Measurements from ENCODE around the gene NDUFS2.

NDUFS2 gene

DNA sequence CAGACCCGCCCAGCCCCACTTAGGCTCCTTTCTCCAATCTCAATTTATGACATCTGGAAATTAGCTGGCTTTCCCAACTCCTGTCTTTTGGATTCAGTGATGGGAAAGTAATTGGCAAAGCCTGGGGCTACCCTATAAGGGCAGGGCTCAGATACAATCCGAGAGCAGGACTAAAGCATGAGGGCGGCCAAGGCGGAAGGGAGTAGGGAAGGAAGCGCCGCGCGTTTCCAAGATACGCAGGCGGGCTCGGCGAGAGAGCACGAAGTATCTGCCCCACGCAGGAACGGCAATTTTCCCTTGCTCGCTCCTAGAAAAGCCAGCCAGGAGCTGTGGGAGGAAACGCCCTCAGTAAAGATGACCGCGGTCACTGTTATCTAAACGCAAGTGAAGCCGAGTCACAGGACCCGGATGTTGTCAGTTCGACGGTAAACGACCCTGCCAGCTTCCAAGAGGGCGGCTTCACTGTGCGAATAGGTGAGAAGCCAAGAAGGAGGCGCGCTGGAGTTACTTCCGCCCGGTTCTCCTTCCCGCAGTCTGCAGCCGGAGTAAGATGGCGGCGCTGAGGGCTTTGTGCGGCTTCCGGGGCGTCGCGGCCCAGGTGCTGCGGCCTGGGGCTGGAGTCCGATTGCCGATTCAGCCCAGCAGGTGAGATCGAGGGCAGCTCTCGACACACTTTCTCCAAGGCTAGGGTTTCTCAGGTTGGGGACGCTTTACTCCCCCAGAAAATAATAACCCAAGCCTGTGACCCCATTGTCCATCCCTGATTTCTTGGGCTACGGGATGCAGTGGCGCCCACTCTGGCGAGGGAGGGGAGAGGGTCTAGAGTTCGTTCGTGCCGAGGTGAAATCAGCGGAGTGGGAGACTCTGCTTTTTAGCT is at the start of gene NDUFS2:
Gene NDUFS2 (plus strand): TSS at position 532 of the 877 bp plus-strand sequence. CDS start 19 bp downstream, at position 551.
- in situ Hi-C loops (cut with HindIII; ENCODE audit: low sequenced_read_pairs), result loop anchor here (25.0 kb wide), 1 partner anchor 160 kb away; the partner anchor contains the start of gene CFAP126

DNA sequence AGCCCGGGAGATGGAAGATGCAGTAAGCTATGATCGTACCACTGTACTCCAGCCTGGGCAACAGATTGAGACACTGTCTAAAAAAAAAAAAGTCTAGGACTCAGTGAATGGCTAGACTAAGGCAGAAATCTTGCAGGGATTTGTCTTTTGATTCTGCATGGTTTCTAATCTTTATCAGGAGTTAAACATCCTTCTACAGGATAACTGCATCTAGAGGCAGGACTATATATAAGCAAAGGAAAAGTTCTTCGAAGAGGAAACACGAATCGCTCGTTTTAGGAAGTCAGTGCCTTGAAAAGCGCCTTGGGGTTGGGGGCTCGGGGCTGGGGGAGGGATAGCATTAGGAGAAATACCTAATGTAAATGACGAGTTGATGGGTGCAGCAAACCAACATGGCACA is 49.0 kb upstream of the NDUFS2 start:
- in situ Hi-C loops (cut with HindIII; ENCODE audit: low sequenced_read_pairs), result no loop called here

DNA sequence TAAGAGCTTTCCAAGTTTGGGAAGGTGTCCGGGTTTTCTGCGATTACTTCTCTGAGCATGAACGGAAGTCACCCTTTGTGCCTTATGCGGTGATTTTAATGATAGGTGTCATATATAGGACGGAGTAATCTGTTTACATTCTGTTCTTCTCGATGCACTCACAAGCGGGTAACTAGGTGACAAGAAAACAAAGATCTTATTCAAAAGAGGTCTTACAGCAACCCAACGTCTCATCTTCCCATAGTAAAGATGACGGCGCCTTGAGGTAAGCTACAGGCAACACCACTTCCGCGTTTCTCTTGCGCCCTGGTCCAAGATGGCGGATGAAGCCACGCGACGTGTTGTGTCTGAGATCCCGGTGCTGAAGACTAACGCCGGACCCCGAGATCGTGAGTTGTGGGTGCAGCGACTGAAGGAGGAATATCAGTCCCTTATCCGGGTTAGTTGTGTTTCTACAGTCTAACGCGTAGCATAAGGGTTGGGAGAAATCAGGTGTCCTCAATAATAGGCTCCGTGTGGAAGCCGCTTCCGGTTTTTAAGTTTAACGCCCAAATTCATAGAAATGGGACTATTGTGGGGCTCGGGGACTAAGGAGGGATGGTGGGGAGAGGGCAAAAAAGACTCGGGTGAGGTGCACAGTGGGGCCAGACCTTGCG is 48.4 kb upstream of the NDUFS2 start, which contains the start of gene UFC1:
Gene UFC1 (plus strand): TSS at position 297 of the 656 bp plus-strand sequence. CDS start 20 bp downstream, at position 317.
- in situ Hi-C loops (cut with HindIII; ENCODE audit: low sequenced_read_pairs), result no loop called here

- in situ Hi-C loops (cut with HindIII; ENCODE audit: low sequenced_read_pairs), result no loop called here
Measured at GRCh38 chr1:161157867-161158266, 44.3 kb upstream of the NDUFS2 start.

GRCh38 chr1:161158316-161159010 is 43.7 kb upstream of the NDUFS2 start:
- in situ Hi-C loops (cut with HindIII; ENCODE audit: low sequenced_read_pairs), result no loop called here

DNA sequence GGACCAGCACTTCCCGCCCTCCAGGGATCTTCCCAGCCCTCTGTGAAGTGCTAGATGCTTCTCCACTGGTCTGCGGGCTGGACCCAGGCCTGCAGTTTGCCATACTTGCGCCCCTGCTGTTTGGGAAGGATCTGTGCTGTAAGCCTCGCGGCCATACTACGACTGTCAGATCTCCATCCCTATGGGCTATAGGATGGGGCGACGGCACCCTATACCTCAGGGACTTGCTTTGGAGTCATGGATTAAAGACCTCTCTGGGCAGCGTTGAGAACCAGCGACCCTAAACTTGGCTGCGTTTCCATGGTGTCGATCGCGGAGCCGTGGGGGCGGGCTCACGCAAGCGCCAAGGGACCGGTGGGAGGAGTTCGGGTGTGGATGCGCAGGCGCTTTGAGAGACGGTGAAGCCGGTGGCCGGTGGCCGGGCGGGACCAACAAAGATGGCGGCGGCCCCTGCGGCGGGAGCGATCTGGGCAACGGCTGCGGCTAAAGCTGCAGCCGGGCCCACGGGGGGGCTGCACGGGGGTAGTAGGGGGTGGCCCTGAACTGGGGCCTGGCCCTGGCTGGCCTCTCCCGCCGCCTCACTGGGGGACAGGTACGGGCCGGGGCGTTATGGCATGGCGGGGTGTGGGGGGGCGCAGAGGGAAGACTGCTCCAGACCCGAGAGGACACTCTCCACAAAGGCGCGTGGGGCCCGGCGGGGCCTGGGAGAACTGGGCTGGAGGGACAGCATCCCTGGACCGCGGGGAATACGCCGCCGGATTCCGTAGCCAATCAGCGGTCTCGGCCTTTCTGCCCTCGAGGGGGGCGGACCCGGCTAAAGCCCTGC is 42.9 kb upstream of the NDUFS2 start, which contains the start of gene USP21:
Gene USP21 (plus strand): TSS at position 414 of the 826 bp plus-strand sequence. CDS start 1,141 bp downstream, outside the sequence.
- in situ Hi-C loops (cut with HindIII; ENCODE audit: low sequenced_read_pairs), result no loop called here

DNA sequence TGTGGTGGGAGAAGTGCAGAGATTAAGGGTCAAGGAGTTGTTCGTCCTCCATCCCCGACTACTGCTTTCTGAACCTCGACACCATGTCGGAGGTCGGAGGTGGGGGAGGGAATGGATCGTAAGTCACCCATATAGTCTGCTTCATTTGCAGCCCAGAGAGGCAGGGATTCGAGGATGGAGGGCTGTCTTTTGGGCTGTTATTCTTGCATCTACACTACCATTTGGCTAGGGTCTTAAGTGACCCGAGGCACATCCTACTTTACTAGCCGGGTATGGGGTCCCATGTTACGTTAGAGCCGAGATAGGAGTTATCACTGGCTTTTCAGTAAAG is 42.3 kb upstream of the NDUFS2 start:
- in situ Hi-C loops (cut with HindIII; ENCODE audit: low sequenced_read_pairs), result no loop called here

GRCh38 chr1:161160671-161161145 is 41.5 kb upstream of the NDUFS2 start:
- in situ Hi-C loops (cut with HindIII; ENCODE audit: low sequenced_read_pairs), result no loop called here

GRCh38 chr1:161161652-161162051 is 40.5 kb upstream of the NDUFS2 start:
- in situ Hi-C loops (cut with HindIII; ENCODE audit: low sequenced_read_pairs), result no loop called here

- in situ Hi-C loops (cut with HindIII; ENCODE audit: low sequenced_read_pairs), result no loop called here
Measured at GRCh38 chr1:161162052-161162451, 40.1 kb upstream of the NDUFS2 start.

- in situ Hi-C loops (cut with HindIII; ENCODE audit: low sequenced_read_pairs), result no loop called here
Measured at GRCh38 chr1:161162806-161163205, 39.4 kb upstream of the NDUFS2 start.

GRCh38 chr1:161163793-161164192 is 38.4 kb upstream of the NDUFS2 start:
- in situ Hi-C loops (cut with HindIII; ENCODE audit: low sequenced_read_pairs), result no loop called here

DNA sequence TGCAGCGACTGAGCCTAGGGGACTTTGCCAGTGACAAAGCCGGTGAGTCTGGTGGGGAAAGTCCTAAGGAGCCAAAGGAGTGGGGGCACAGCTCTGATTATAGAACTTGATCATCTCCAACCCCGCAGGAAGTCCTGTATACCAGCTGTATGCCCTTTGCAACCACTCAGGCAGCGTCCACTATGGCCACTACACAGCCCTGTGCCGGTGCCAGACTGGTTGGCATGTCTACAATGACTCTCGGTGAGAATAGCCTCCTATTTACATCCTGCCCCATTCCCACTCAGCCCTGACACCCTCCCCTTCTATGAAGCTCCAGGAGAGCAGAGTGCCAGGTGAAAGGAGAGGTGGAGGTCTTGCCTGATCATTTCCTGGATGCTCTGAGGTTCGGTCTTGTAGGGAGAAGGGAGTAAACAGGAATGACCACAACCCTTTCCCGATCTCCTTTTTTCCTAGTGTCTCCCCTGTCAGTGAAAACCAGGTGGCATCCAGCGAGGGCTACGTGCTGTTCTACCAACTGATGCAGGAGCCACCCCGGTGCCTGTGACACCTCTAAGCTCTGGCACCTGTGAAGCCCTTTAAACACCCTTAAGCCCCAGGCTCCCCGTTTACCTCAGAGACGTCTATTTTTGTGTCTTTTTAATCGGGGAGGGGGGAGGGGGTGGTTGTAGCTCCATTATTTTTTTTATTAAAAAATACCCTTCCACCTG is 37.1 kb upstream of the NDUFS2 start:
- in situ Hi-C loops (cut with HindIII; ENCODE audit: low sequenced_read_pairs), result no loop called here

GRCh38 chr1:161165742-161166668 is 36.2 kb upstream of the NDUFS2 start, which contains the start of gene PPOX:
Gene PPOX, plus strand, starts transcription at chr1:161166426. Its CDS starts 422 bp downstream, at chr1:161166848.
- in situ Hi-C loops (cut with HindIII; ENCODE audit: low sequenced_read_pairs), result no loop called here

DNA sequence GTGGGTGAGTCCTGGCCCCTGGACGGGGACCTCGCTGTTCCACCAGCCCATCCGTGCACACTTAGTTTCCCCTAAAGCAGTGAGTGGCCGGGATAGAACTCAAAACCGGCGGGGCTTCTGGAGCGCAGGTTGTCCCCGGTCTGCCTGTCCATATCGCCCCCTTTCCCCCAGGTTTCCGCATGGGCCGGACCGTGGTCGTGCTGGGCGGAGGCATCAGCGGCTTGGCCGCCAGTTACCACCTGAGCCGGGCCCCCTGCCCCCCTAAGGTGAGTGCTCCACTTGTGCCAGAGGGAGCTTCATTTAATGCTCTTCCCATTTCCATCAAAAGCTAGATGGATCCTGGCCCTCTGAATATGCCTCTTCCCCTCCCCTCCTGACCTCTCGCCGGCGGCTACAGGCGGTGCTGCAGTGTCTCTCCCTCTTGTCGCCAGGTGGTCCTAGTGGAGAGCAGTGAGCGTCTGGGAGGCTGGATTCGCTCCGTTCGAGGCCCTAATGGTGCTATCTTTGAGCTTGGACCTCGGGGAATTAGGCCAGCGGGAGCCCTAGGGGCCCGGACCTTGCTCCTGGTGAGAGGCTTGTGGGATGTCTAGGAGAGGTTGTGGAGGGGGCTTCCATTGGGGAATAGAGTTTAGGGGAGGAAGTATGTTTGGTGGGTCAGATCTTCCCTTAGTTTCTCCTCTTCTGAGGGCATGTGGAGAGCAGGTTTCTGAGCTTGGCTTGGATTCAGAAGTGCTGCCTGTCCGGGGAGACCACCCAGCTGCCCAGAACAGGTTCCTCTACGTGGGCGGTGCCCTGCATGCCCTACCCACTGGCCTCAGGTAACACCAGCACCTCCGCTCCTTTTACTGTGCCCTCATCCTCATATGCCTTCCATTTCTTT is 35.3 kb upstream of the NDUFS2 start:
- in situ Hi-C loops (cut with HindIII; ENCODE audit: low sequenced_read_pairs), result no loop called here

- in situ Hi-C loops (cut with HindIII; ENCODE audit: low sequenced_read_pairs), result no loop called here
Measured at GRCh38 chr1:161168906-161169305, 33.3 kb upstream of the NDUFS2 start.

GRCh38 chr1:161171191-161171590 is 31.0 kb upstream of the NDUFS2 start:
- in situ Hi-C loops (cut with HindIII; ENCODE audit: low sequenced_read_pairs), result no loop called here

DNA sequence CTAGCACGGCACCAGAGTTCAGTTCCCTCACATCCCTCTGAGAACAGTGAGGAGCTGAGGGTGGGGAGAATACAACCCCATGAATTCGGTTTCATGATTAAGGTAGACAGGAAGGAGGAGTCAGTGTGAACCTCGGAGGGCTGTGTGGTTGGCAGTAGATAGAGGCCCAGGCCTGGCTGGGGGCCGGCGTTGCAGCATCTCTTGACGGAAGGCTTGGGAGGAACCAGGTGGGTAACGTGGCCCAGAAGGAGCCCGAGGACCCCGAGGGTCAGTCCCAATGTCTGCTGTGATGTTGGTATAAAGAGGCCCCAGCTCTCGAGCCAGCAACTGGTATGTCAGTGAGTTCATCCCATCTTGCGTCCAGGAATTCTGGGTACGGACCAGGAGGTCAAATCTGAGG is 30.5 kb upstream of the NDUFS2 start:
- in situ Hi-C loops (cut with HindIII; ENCODE audit: low sequenced_read_pairs), result no loop called here

Measured in DLD1 (cell line).